Neural progenitor cell (in vitro differentiated cells): ENCODE data around the gene TUBA3C.

ENCODE experiments used
- EZH2 ChIP-seq: fragments of 200-600 bp; sonication (generic); IDR thresholded peaks from 2 replicates; pipeline ENCODE4 v1.6.1; 2017; ENCODE audit warnings: antibody characterized with exemption, mild to moderate bottlenecking, moderate library complexity
- TF ChIP-seq, protein P1 (sequence below): fragments of 200-600 bp; sonication (generic); IDR thresholded peaks from 2 replicates; pipeline ENCODE4 v1.5.1; 2017; ENCODE audit warnings: antibody characterized with exemption, mild to moderate bottlenecking

DNA sequence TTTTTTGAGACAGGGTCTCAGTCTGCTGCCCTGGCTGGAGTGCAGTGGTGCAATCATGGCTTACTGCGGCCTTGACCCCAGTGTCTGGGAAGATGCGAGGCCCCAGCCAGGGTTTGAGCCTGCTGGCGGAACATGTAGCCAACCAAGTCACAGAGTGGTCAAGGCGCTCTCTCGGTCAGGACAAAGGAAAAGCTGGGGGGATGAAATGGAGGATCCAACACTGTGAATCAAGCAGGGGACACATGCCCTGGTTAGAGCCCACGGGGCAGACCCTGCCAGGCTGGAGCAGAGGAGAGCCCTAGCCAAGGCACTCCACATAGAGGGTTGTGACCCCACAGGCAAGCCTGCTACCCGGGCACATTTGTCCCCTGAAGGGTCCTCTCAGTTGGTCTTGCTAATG, 10.1 kb downstream of the TUBA3C start:
- no peak for TF ChIP-seq EZH2
- TF ChIP-seq, protein P1, sequence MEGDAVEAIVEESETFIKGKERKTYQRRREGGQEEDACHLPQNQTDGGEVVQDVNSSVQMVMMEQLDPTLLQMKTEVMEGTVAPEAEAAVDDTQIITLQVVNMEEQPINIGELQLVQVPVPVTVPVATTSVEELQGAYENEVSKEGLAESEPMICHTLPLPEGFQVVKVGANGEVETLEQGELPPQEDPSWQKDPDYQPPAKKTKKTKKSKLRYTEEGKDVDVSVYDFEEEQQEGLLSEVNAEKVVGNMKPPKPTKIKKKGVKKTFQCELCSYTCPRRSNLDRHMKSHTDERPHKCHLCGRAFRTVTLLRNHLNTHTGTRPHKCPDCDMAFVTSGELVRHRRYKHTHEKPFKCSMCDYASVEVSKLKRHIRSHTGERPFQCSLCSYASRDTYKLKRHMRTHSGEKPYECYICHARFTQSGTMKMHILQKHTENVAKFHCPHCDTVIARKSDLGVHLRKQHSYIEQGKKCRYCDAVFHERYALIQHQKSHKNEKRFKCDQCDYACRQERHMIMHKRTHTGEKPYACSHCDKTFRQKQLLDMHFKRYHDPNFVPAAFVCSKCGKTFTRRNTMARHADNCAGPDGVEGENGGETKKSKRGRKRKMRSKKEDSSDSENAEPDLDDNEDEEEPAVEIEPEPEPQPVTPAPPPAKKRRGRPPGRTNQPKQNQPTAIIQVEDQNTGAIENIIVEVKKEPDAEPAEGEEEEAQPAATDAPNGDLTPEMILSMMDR = no peak
